ENCODE results near the gene DFFB.

Gene DFFB

GRCh38 chr1:3834701-3835100 lies 22.6 kb upstream of the DFFB start:
- DNase-seq: no peak

- DNase-seq: no peak
Measured at GRCh38 chr1:3836421-3836820, 20.9 kb upstream of the DFFB start.

- DNase-seq: no peak
Measured at GRCh38 chr1:3837200-3837599, 20.1 kb upstream of the DFFB start.

GRCh38 chr1:3837685-3838084 lies 19.6 kb upstream of the DFFB start:
- no peak for DNase-seq

GRCh38 chr1:3838788-3839187 lies 18.5 kb upstream of the DFFB start:
- no peak for DNase-seq

- DNase-seq: no peak
Measured at GRCh38 chr1:3841491-3841890, 15.8 kb upstream of the DFFB start.

- DNase-seq: no peak
Measured at GRCh38 chr1:3842912-3843311, 14.4 kb upstream of the DFFB start.

- DNase-seq: no peak
Measured at GRCh38 chr1:3846541-3846940, 10.7 kb upstream of the DFFB start.

GRCh38 chr1:3847081-3847480 lies 10.2 kb upstream of the DFFB start:
- DNase-seq: no peak

GRCh38 chr1:3850857-3851256 lies 6.4 kb upstream of the DFFB start:
- DNase-seq: no peak

GRCh38 chr1:3851292-3851691 lies 6.0 kb upstream of the DFFB start:
- DNase-seq: no peak

GRCh38 chr1:3852091-3852490 lies 5.2 kb upstream of the DFFB start:
- DNase-seq: no peak

- DNase-seq: no peak
Measured at GRCh38 chr1:3852711-3853485, 4.4 kb upstream of the DFFB start.

- no peak for DNase-seq
Measured at GRCh38 chr1:3857791-3858129, 484 bp downstream of the DFFB start.

GRCh38 chr1:3858231-3858981 lies 1.1 kb downstream of the DFFB start:
- no peak for DNase-seq

GRCh38 chr1:3863231-3863935 lies 6.1 kb downstream of the DFFB start:
- no peak for DNase-seq

GRCh38 chr1:3864884-3865283 lies 7.6 kb downstream of the DFFB start:
- DNase-seq: no peak

- no peak for DNase-seq
Measured at GRCh38 chr1:3865606-3866160, 8.4 kb downstream of the DFFB start.

GRCh38 chr1:3868464-3869006 lies 11.3 kb downstream of the DFFB start:
- no peak for DNase-seq

GRCh38 chr1:3869751-3870301 lies 12.6 kb downstream of the DFFB start:
- DNase-seq: no peak

GRCh38 chr1:3871451-3871805 lies 14.2 kb downstream of the DFFB start:
- no peak for DNase-seq

- DNase-seq: no peak
Measured at GRCh38 chr1:3872546-3872945, 15.3 kb downstream of the DFFB start.

- DNase-seq: no peak
Measured at GRCh38 chr1:3874736-3875135, 17.5 kb downstream of the DFFB start.
